ENCODE results near the gene UGT1A3.

DNA sequence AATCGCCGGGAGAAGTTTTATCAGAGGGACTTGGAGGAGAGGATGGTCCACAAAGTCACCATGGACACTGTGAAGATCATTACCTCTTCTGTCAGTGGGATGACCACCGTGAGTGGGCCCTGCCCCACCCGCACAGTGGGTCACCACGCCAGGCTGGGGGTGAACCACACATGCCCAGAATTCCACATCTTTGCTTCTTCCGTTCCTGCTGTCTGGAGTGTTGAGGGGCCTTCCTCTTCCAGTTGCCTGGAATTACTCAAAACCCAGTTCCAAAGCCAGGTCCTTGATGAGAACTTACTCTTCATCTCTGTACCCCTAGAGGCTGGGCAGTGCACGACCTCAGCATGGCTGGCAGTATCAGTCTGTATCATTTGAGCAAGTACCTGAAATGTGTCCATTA is 71.4 kb downstream of the UGT1A3 start:
- TF ChIP-seq, protein P1, sequence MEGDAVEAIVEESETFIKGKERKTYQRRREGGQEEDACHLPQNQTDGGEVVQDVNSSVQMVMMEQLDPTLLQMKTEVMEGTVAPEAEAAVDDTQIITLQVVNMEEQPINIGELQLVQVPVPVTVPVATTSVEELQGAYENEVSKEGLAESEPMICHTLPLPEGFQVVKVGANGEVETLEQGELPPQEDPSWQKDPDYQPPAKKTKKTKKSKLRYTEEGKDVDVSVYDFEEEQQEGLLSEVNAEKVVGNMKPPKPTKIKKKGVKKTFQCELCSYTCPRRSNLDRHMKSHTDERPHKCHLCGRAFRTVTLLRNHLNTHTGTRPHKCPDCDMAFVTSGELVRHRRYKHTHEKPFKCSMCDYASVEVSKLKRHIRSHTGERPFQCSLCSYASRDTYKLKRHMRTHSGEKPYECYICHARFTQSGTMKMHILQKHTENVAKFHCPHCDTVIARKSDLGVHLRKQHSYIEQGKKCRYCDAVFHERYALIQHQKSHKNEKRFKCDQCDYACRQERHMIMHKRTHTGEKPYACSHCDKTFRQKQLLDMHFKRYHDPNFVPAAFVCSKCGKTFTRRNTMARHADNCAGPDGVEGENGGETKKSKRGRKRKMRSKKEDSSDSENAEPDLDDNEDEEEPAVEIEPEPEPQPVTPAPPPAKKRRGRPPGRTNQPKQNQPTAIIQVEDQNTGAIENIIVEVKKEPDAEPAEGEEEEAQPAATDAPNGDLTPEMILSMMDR (optimal IDR thresholded peaks at IDR 0.05 in 1 of 3, IDR thresholded peaks at IDR 0.05 in 1 of 3, conservative IDR thresholded peaks at IDR 0.05 in 1 of 3; ENCODE audit: extremely low read depth in 1 of 3, insufficient read depth in 2 of 3, low read length in 3 of 3), result no peak
- no peak for TF ChIP-seq EZH2 (IDR thresholded peaks at IDR 0.05; ENCODE audit: low read length)
